ENCODE data around the gene MRPL36. TPM values are rescaled to one million over a fixed set of nuclear protein-coding genes. Genes with fewer than 3 reads are reported as not detected.
A peak's percentile ranks its signal among the peaks of the same experiment; 100 is the strongest.

MRPL36 gene
- total RNA-seq, 1 experiment from 2014 or later: 26.6 TPM

- DNase-seq (ENCODE audit: low read depth): no peak
These were observed 17.0 kb downstream of the MRPL36 start for GRCh38 chr5:1782385-1783215.

- no peak for DNase-seq (ENCODE audit: low read depth)
These were observed 17.8 kb downstream of the MRPL36 start for GRCh38 chr5:1781726-1782384.

- DNase-seq (ENCODE audit: low read depth): no peak
These were observed 18.5 kb downstream of the MRPL36 start for GRCh38 chr5:1781107-1781506.

GRCh38 chr5:1780614-1780930, 19.1 kb downstream of the MRPL36 start:
- no peak for DNase-seq (ENCODE audit: low read depth)

- no peak for DNase-seq (ENCODE audit: low read depth)
These were observed 19.6 kb downstream of the MRPL36 start for GRCh38 chr5:1779782-1780613.

- DNase-seq (ENCODE audit: low read depth): no peak
These were observed 20.5 kb downstream of the MRPL36 start for GRCh38 chr5:1779021-1779680.

GRCh38 chr5:1778138-1779020, 21.3 kb downstream of the MRPL36 start:
- DNase-seq (ENCODE audit: low read depth): no peak

GRCh38 chr5:1777281-1778137, 22.1 kb downstream of the MRPL36 start:
- no peak for DNase-seq (ENCODE audit: low read depth)

- no peak for DNase-seq (ENCODE audit: low read depth)
These were observed 22.8 kb downstream of the MRPL36 start for GRCh38 chr5:1776831-1777230.

- DNase-seq (ENCODE audit: low read depth): peak; percentile 41
These were observed 27.0 kb downstream of the MRPL36 start for GRCh38 chr5:1772634-1773033.

- no peak for DNase-seq (ENCODE audit: low read depth)
These were observed 28.2 kb downstream of the MRPL36 start for GRCh38 chr5:1771149-1772065.

GRCh38 chr5:1770443-1770802, 29.2 kb downstream of the MRPL36 start:
- no peak for DNase-seq (ENCODE audit: low read depth)

GRCh38 chr5:1769752-1770442, 29.7 kb downstream of the MRPL36 start:
- no peak for DNase-seq (ENCODE audit: low read depth)

- no peak for DNase-seq (ENCODE audit: low read depth)
These were observed 30.5 kb downstream of the MRPL36 start for GRCh38 chr5:1769017-1769640.

GRCh38 chr5:1768283-1769000, 31.2 kb downstream of the MRPL36 start:
- no peak for DNase-seq (ENCODE audit: low read depth)

- DNase-seq (ENCODE audit: low read depth): no peak
These were observed 31.9 kb downstream of the MRPL36 start for GRCh38 chr5:1767524-1768282.

GRCh38 chr5:1765880-1766235, 33.8 kb downstream of the MRPL36 start:
- no peak for DNase-seq (ENCODE audit: low read depth)
